Esophagus squamous epithelium (tissue), 4 donors: ENCODE results near the gene ASTN2.

ENCODE experiments used
- POLR2A ChIP-seq, 4 donors: fragments of 450-650 bp; IDR thresholded peaks; one replicate each; pipeline ENCODE4 v1.6.1; 2017; ENCODE audit warnings: antibody characterized with exemption in 4 of 4, mild to moderate bottlenecking in 4 of 4, moderate library complexity in 3 of 4
- TF ChIP-seq, protein P1 (sequence below), 6 experiments: fragments of 450-650 bp in 4 of 6; fragments of 200-600 bp in 2 of 6; sonication (generic) in 2 of 6; IDR thresholded peaks; one replicate each; pipeline ENCODE4 v1.5.1; 2016 to 2019; ENCODE audit warnings: antibody characterized with exemption in 6 of 6, mild to moderate bottlenecking in 4 of 6, moderate library complexity in 4 of 6

DNA sequence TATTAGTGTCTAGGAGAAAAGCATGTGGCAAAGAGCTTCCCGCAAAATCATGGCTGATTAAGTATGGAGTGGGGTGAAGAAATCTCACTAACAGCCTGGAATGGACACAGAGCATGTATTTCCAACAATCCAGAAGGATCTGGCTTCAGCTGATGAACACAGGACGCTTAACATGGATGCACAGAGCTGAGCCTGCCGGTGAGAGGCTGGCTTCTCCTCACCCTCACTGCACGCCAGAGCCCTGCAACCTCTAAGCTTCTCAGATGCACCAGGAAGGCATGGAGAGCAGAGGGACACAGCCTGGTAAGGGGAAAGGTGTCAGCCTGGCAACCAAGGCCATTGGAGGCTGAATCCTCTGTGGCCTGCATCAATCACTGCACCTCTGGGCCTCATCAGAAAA lies 429.3 kb downstream of the ASTN2 start:
- TF ChIP-seq, protein P1, sequence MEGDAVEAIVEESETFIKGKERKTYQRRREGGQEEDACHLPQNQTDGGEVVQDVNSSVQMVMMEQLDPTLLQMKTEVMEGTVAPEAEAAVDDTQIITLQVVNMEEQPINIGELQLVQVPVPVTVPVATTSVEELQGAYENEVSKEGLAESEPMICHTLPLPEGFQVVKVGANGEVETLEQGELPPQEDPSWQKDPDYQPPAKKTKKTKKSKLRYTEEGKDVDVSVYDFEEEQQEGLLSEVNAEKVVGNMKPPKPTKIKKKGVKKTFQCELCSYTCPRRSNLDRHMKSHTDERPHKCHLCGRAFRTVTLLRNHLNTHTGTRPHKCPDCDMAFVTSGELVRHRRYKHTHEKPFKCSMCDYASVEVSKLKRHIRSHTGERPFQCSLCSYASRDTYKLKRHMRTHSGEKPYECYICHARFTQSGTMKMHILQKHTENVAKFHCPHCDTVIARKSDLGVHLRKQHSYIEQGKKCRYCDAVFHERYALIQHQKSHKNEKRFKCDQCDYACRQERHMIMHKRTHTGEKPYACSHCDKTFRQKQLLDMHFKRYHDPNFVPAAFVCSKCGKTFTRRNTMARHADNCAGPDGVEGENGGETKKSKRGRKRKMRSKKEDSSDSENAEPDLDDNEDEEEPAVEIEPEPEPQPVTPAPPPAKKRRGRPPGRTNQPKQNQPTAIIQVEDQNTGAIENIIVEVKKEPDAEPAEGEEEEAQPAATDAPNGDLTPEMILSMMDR (IDR thresholded peaks at IDR 0.05): no peak
- TF ChIP-seq POLR2A (IDR thresholded peaks at IDR 0.05): no peak
